Hepatocyte (in vitro differentiated cells): ENCODE data around the gene CAT.

Experiments used
- EZH2phosphoT487 ChIP-seq: fragments of 200-600 bp; sonication (generic); IDR thresholded peaks from one replicate; pipeline ENCODE4 v1.6.1; 2018; ENCODE audit warnings: antibody characterized with exemption, mild to moderate bottlenecking, low read depth, moderate library complexity; ENCODE audit not compliant: unreplicated experiment, severe bottlenecking
- TF ChIP-seq, protein P1 (sequence below): fragments of 200-600 bp; sonication (generic); IDR thresholded peaks from 2 replicates; pipeline ENCODE4 v1.5.1; 2016; ENCODE audit warnings: antibody characterized with exemption, mild to moderate bottlenecking; ENCODE audit not compliant: poor library complexity

DNA sequence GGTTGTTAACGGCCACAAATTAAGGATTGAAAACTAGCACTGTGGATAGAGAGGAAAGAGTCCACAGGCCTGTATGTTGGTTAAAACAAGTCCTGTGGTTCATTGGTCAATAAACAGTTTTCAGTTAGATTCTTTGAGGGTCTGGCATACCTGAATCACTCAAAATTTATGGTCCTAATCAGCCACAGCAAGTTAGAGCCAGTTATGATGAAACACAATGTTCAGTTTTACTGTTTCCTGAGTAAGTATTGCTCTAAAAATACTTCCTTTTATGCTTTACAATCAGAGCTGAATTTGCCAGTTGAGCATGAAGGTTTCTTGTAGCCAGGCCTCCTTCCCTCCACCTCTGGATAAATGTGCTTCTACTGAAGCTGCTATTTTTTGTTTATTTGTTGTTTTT is 12.9 kb upstream of the CAT start:
- TF ChIP-seq, protein P1, sequence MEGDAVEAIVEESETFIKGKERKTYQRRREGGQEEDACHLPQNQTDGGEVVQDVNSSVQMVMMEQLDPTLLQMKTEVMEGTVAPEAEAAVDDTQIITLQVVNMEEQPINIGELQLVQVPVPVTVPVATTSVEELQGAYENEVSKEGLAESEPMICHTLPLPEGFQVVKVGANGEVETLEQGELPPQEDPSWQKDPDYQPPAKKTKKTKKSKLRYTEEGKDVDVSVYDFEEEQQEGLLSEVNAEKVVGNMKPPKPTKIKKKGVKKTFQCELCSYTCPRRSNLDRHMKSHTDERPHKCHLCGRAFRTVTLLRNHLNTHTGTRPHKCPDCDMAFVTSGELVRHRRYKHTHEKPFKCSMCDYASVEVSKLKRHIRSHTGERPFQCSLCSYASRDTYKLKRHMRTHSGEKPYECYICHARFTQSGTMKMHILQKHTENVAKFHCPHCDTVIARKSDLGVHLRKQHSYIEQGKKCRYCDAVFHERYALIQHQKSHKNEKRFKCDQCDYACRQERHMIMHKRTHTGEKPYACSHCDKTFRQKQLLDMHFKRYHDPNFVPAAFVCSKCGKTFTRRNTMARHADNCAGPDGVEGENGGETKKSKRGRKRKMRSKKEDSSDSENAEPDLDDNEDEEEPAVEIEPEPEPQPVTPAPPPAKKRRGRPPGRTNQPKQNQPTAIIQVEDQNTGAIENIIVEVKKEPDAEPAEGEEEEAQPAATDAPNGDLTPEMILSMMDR: no peak
- TF ChIP-seq EZH2phosphoT487: no peak
